ENCODE data around the gene METTL22.

The METTL22 gene

GRCh38 chr16:8686031-8686621, 64.6 kb downstream of the METTL22 start:
- Histone ChIP-seq H3K27ac (ENCODE audit: low read length) (no peak overlapping the region), H3K4me3 (ENCODE audit: low read depth in 1 of 2, low read length in 2 of 2) (no peak overlapping the region)

GRCh38 chr16:8686879-8687278, 65.4 kb downstream of the METTL22 start:
- Histone ChIP-seq H3K9me3 (ENCODE audit: control insufficient read depth in 1 of 2, low read length in 2 of 2) (peaks cover 11 to 14% of the 10 kb centered on the region in 2 donors), H3K4me1 (ENCODE audit: control insufficient read depth in 1 of 2, insufficient read depth in 2 of 2, low read length in 2 of 2) (no peaks in the 10 kb centered on the region), H3K27ac (ENCODE audit: low read length) (no peak overlapping the region), H3K27me3 (ENCODE audit: low read depth, low read length) (no peaks in the 10 kb centered on the region), H3K4me3 (ENCODE audit: low read depth in 1 of 2, low read length in 2 of 2) (no peak overlapping the region), H3K36me3 (ENCODE audit: control insufficient read depth in 1 of 2, insufficient read depth in 2 of 2, low read length in 2 of 2) (peaks cover 0 to 10% of the 10 kb centered on the region in 2 donors)

More at GRCh38 chr16:8686031-8686621, 64.6 kb downstream of the METTL22 start:
- Histone ChIP-seq H3K27me3 (ENCODE audit: low read depth, low read length) (no peaks in the 10 kb centered on the region), H3K4me1 (ENCODE audit: control insufficient read depth in 1 of 2, insufficient read depth in 2 of 2, low read length in 2 of 2) (no peaks in the 10 kb centered on the region), H3K36me3 (ENCODE audit: control insufficient read depth in 1 of 2, insufficient read depth in 2 of 2, low read length in 2 of 2) (peaks cover 0 to 10% of the 10 kb centered on the region in 2 donors), H3K9me3 (ENCODE audit: control insufficient read depth in 1 of 2, low read length in 2 of 2) (peaks cover 11 to 14% of the 10 kb centered on the region in 2 donors)

- Histone ChIP-seq H3K27ac (ENCODE audit: low read length) (no peak overlapping the region), H3K4me1 (ENCODE audit: control insufficient read depth in 1 of 2, insufficient read depth in 2 of 2, low read length in 2 of 2) (no peaks in the 10 kb centered on the region), H3K4me3 (ENCODE audit: low read depth in 1 of 2, low read length in 2 of 2) (no peak overlapping the region), H3K9me3 (ENCODE audit: control insufficient read depth in 1 of 2, low read length in 2 of 2) (peaks cover 11 to 14% of the 10 kb centered on the region in 2 donors), H3K27me3 (ENCODE audit: low read depth, low read length) (no peaks in the 10 kb centered on the region), H3K36me3 (ENCODE audit: control insufficient read depth in 1 of 2, insufficient read depth in 2 of 2, low read length in 2 of 2) (peaks cover 0 to 10% of the 10 kb centered on the region in 2 donors)
Observed at GRCh38 chr16:8689686-8690085, 68.2 kb downstream of the METTL22 start.

GRCh38 chr16:8691728-8692127, 70.2 kb downstream of the METTL22 start:
- Histone ChIP-seq H3K4me3 (ENCODE audit: low read depth in 1 of 2, low read length in 2 of 2) (no peak overlapping the region), H3K27me3 (ENCODE audit: low read depth, low read length) (no peaks in the 10 kb centered on the region), H3K27ac (ENCODE audit: low read length) (no peak overlapping the region), H3K36me3 (ENCODE audit: control insufficient read depth in 1 of 2, insufficient read depth in 2 of 2, low read length in 2 of 2) (peaks cover 0 to 10% of the 10 kb centered on the region in 2 donors), H3K9me3 (ENCODE audit: control insufficient read depth in 1 of 2, low read length in 2 of 2) (peaks cover 11 to 14% of the 10 kb centered on the region in 2 donors), H3K4me1 (ENCODE audit: control insufficient read depth in 1 of 2, insufficient read depth in 2 of 2, low read length in 2 of 2) (no peaks in the 10 kb centered on the region)

- Histone ChIP-seq H3K27me3 (ENCODE audit: low read depth, low read length) (no peaks in the 10 kb centered on the region), H3K4me3 (ENCODE audit: low read depth in 1 of 2, low read length in 2 of 2) (no peak overlapping the region)
Observed at GRCh38 chr16:8694795-8695728, 73.6 kb downstream of the METTL22 start.

GRCh38 chr16:8696880-8697279, 75.4 kb downstream of the METTL22 start:
- H3K4me1 ChIP-seq (ENCODE audit: control insufficient read depth in 1 of 2, insufficient read depth in 2 of 2, low read length in 2 of 2) = no peaks in the 10 kb centered on the region

More at GRCh38 chr16:8694795-8695728, 73.6 kb downstream of the METTL22 start:
- H3K9me3 ChIP-seq (ENCODE audit: control insufficient read depth in 1 of 2, low read length in 2 of 2) = peaks cover 2 to 4% of the 10 kb centered on the region in 2 donors
- peaks cover 0 to under 1% of the 10 kb centered on the region in 2 donors for H3K36me3 ChIP-seq (ENCODE audit: control insufficient read depth in 1 of 2, insufficient read depth in 2 of 2, low read length in 2 of 2)
- no peak overlapping the region for H3K27ac ChIP-seq (ENCODE audit: low read length)
- no peaks in the 10 kb centered on the region for H3K4me1 ChIP-seq (ENCODE audit: control insufficient read depth in 1 of 2, insufficient read depth in 2 of 2, low read length in 2 of 2)

GRCh38 chr16:8697965-8698364, 76.5 kb downstream of the METTL22 start:
- H3K36me3 ChIP-seq (ENCODE audit: control insufficient read depth in 1 of 2, insufficient read depth in 2 of 2, low read length in 2 of 2) = no peaks in the 10 kb centered on the region
- H3K9me3 ChIP-seq (ENCODE audit: control insufficient read depth in 1 of 2, low read length in 2 of 2) = no peaks in the 10 kb centered on the region
- H3K27me3 ChIP-seq (ENCODE audit: low read depth, low read length) = no peaks in the 10 kb centered on the region
- no peaks in the 10 kb centered on the region for H3K4me1 ChIP-seq (ENCODE audit: control insufficient read depth in 1 of 2, insufficient read depth in 2 of 2, low read length in 2 of 2)
- H3K4me3 ChIP-seq (ENCODE audit: low read depth in 1 of 2, low read length in 2 of 2) = no peak overlapping the region
- H3K27ac ChIP-seq (ENCODE audit: low read length) = no peak overlapping the region

More at GRCh38 chr16:8696880-8697279, 75.4 kb downstream of the METTL22 start:
- H3K9me3 ChIP-seq (ENCODE audit: control insufficient read depth in 1 of 2, low read length in 2 of 2) = no peaks in the 10 kb centered on the region
- H3K4me3 ChIP-seq (ENCODE audit: low read depth in 1 of 2, low read length in 2 of 2) = no peak overlapping the region
- no peak overlapping the region for H3K27ac ChIP-seq (ENCODE audit: low read length)
- no peaks in the 10 kb centered on the region for H3K27me3 ChIP-seq (ENCODE audit: low read depth, low read length)
- no peaks in the 10 kb centered on the region for H3K36me3 ChIP-seq (ENCODE audit: control insufficient read depth in 1 of 2, insufficient read depth in 2 of 2, low read length in 2 of 2)
